Effector memory CD4-positive, alpha-beta T cell (primary cell): ENCODE measurements around the gene RXRA.

Source experiments
- DNase-seq, 3 donors: peaks; one replicate each; pipeline ENCODE4 v3.0.0-alpha.2; 2020
- H3K27ac ChIP-seq: 2 replicates; pipeline ENCODE4 v1.7.0; 2013; ENCODE audit warnings: mild to moderate bottlenecking, low read length, moderate library complexity; ENCODE audit not compliant: insufficient read depth, poor library complexity, severe bottlenecking
- H3K27me3 ChIP-seq: replicated peaks from 2 replicates; pipeline ENCODE4 v1.7.0; 2013; ENCODE audit warnings: mild to moderate bottlenecking, low read length; ENCODE audit not compliant: insufficient read depth, control insufficient read depth, poor library complexity, severe bottlenecking
- H3K36me3 ChIP-seq: 2 replicates; pipeline ENCODE4 v1.7.0; 2013; ENCODE audit warnings: mild to moderate bottlenecking, low read length, moderate library complexity; ENCODE audit not compliant: control insufficient read depth, insufficient read depth
- H3K4me1 ChIP-seq: 2 replicates; pipeline ENCODE4 v1.7.0; 2013; ENCODE audit warnings: low read length, mild to moderate bottlenecking; ENCODE audit not compliant: control insufficient read depth, insufficient read depth, poor library complexity, severe bottlenecking
- H3K4me3 ChIP-seq: 2 replicates; pipeline ENCODE4 v1.7.0; 2013; ENCODE audit warnings: low read length, low read depth, mild to moderate bottlenecking; ENCODE audit not compliant: insufficient read depth, poor library complexity, severe bottlenecking
- H3K9me3 ChIP-seq: 2 replicates; pipeline ENCODE4 v1.7.0; 2013; ENCODE audit warnings: mild to moderate bottlenecking, low read length, moderate library complexity; ENCODE audit not compliant: control insufficient read depth

RXRA gene

GRCh38 chr9:134411440-134412297, 85.4 kb downstream of the RXRA start:
- no peak for DNase-seq
- H3K27ac ChIP-seq = no peak overlapping the region
- no peaks in the 10 kb centered on the region for H3K9me3 ChIP-seq
- H3K27me3 ChIP-seq = no peaks in the 10 kb centered on the region
- no peak overlapping the region for H3K4me3 ChIP-seq
- no peaks in the 10 kb centered on the region for H3K36me3 ChIP-seq
- peaks cover 14% of the 10 kb centered on the region for H3K4me1 ChIP-seq

- no peak for DNase-seq
- H3K4me1 ChIP-seq = peaks cover 8% of the 10 kb centered on the region
- no peak overlapping the region for H3K4me3 ChIP-seq
- no peaks in the 10 kb centered on the region for H3K36me3 ChIP-seq
- no peak overlapping the region for H3K27ac ChIP-seq
- H3K27me3 ChIP-seq = no peaks in the 10 kb centered on the region
- H3K9me3 ChIP-seq = no peaks in the 10 kb centered on the region
These were observed 86.0 kb downstream of the RXRA start for GRCh38 chr9:134412298-134412711.

DNA sequence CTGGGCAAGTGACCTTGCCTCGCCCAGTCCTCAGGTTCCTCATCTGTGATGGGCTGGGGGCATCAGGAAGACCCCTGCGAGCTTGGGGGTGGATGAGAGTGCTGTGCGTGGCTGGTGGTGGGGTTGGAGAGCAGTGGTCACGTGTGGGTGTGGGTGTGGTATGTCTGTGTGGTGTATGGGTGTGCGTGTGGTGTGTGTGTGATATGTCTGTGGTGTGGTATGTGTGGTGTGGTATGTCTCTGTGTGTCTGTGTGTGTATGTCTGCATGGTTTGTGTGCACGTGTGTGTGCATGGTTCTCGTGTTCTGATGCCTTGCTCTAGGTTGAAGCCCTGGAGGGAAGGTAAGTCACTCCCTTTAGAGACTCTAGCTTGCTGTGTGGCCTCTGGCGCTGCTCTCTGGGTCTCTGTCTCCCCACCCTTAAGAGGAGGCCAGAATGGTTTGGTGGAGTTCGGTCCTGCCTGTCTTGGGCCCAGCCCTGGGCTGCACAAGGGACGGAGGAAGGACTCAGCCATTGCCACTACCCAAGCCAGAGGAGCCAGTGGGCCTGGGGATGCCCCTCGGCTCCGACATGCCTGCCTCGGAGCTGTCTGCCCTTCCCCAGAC, 87.0 kb downstream of the RXRA start:
- H3K27ac ChIP-seq = no peak overlapping the region
- H3K36me3 ChIP-seq = no peaks in the 10 kb centered on the region
- no peaks in the 10 kb centered on the region for H3K4me1 ChIP-seq
- H3K4me3 ChIP-seq = no peak overlapping the region
- H3K9me3 ChIP-seq = no peaks in the 10 kb centered on the region
- no peaks in the 10 kb centered on the region for H3K27me3 ChIP-seq
- DNase-seq = no peak

DNA sequence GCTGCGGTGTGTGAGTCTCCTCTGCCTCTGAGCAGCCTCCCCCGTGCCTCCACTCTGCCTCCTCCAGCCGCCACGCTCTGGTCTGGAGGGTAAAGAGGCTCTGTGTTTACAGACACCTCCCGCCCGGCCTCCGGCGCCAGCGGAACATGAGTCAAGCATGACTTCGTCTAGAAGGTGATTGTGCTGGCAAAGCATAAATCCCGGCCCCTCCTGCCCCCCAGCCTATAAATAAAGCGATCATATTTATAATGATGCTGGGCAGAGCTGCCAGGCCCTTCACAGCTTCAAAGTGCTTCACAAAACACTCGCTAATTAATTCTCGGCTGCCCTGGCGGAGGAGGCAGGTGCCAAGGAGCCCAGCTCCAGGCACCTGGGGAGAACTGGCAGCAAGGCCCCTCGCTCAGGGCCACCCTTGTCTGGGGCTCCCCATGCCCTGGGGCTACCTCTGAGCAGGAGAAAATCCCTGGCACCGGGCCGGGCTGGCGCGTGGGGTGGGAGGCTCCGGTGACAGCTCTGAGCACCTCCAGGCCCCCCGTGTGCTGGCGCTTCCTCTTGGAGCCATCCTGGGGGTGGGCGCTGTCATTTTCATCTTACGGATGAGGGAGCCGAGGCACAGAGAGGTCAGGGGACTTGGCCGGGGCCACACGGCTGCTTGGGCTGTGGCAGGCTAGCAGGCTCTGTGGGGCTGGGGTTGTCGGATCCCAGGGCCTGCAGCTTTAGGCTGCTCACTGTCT, 87.8 kb downstream of the RXRA start:
- Histone ChIP-seq H3K4me1 (no peaks in the 10 kb centered on the region), H3K27ac (no peak overlapping the region), H3K4me3 (no peak overlapping the region), H3K36me3 (no peaks in the 10 kb centered on the region), H3K27me3 (no peaks in the 10 kb centered on the region), H3K9me3 (no peaks in the 10 kb centered on the region)
- DNase-seq = no peak

DNA sequence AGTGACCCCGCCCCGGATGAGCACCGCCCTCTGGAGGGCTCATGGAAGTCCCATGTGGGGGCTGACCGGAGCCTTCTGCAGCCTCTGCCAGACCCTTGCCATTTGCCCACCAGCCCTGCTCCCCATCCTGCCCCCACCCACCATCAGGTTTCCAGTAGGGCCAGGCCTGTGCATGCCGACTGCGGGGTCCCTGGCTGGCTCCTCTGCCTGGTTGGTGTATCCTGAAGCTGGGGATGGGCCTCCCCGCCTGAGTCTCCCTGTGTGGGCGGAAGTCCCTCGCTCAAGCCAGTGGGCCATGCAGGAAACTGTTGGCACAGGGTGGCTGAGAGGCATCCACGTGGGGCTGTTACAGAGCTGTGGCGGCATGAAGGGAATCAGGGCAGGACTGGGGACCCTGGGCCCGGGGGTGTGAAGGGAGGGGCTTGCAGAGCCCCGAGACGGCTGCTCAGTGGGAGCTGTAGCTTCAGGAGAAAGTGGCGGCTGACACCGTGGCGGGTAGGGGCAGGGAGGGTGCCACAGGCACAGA, 88.7 kb downstream of the RXRA start:
- H3K27me3 ChIP-seq = no peaks in the 10 kb centered on the region
- H3K4me1 ChIP-seq = no peaks in the 10 kb centered on the region
- no peak for DNase-seq
- peaks cover 3% of the 10 kb centered on the region for H3K36me3 ChIP-seq
- H3K9me3 ChIP-seq = no peaks in the 10 kb centered on the region
- H3K4me3 ChIP-seq = no peak overlapping the region
- H3K27ac ChIP-seq = no peak overlapping the region

DNA sequence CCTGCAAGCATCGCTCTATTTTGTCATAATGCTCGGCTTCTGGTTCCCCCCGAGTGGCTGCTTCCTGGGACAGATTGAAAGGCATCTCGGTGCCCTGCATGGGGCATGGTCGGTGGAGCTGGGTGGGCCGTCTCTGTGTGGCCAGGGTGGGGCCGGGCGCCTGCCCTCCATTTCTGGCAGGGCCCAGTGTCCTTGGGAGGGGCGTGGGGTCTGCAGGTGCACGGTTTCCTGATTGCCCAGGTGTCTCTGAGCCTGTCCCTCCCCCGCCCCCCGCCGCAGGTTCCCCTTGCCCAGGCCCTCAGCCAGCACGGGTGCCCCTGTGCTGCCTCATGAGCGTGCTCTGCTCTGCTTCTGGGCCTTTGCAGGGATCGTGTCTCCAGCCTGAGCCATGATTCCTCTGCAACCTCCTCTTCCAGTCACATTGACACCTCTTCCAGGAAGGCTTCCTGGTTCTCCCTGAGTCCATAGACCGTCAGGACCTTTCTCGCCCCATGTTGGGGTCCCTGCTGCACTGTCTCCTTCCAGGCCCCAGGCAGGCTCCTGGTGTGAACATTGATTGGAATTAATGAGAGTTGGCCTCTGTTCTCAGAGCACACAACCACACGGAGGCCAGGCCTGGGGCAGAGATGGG, 90.2 kb downstream of the RXRA start:
- Histone ChIP-seq H3K36me3 (peaks cover 3% of the 10 kb centered on the region), H3K4me3 (no peak overlapping the region), H3K9me3 (no peaks in the 10 kb centered on the region), H3K4me1 (no peaks in the 10 kb centered on the region), H3K27ac (no peak overlapping the region), H3K27me3 (no peaks in the 10 kb centered on the region)
- DNase-seq = no peak

DNA sequence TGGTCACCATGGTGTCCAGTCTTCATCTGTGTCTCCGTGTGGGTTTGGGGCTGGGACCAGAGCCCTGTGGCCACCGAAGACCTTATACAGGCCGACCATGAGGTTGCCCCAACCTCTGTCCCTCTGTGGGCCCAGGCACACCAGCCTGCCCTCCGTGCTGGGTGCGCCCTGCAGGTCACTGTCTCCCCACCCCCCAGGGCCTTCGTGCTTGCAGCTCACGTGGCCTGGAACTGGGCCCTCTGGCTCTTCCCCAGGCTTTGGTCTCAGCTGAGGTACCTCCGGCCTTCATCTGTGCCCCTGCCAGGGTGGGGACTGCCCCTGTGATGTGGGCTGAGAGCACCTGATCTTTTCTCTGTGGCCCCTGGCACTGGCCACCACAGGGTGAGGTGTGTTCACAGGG, 92.1 kb downstream of the RXRA start:
- Histone ChIP-seq H3K36me3 (peaks cover 3% of the 10 kb centered on the region), H3K9me3 (no peaks in the 10 kb centered on the region), H3K27me3 (no peaks in the 10 kb centered on the region), H3K4me3 (no peak overlapping the region), H3K27ac (no peak overlapping the region), H3K4me1 (no peaks in the 10 kb centered on the region)
- no peak for DNase-seq

GRCh38 chr9:134419000-134419683, 92.9 kb downstream of the RXRA start:
- no peaks in the 10 kb centered on the region for H3K4me1 ChIP-seq
- H3K36me3 ChIP-seq = peaks cover 3% of the 10 kb centered on the region
- H3K4me3 ChIP-seq = no peak overlapping the region
- no peak overlapping the region for H3K27ac ChIP-seq
- H3K27me3 ChIP-seq = no peaks in the 10 kb centered on the region
- H3K9me3 ChIP-seq = no peaks in the 10 kb centered on the region
- DNase-seq = no peak

DNA sequence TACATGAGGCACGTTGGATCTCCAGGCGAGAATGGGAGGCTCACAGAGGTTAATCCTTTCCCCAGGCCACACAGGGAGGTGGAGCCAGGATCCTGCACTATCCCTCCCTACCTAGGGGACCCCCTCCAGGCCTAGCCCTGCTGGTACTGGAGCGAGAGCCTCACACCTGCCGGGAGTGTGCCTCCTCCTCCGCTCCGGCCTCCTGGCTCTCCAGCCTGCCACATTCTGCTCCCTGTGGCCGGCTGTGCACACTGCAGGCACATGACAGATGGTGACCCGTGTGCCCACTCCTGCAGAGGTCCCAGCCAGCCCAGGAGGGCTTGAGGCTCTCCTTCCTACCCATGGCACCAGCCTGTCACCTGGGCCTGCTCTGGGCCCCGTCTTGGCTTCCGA, 93.4 kb downstream of the RXRA start:
- no peak for DNase-seq
- Histone ChIP-seq H3K27me3 (no peaks in the 10 kb centered on the region), H3K4me3 (no peak overlapping the region), H3K4me1 (no peaks in the 10 kb centered on the region), H3K9me3 (no peaks in the 10 kb centered on the region), H3K27ac (no peak overlapping the region), H3K36me3 (peaks cover 3% of the 10 kb centered on the region)
